SH-SY5Y (cell line): Measurements from ENCODE around the gene HNF4A.

Source experiments
- GATA2 ChIP-seq: IDR thresholded peaks from 2 replicates; pipeline ENCODE4 v1.6.1; 2011; ENCODE audit warnings: mild to moderate bottlenecking, low read depth, low read length
- GATA3 ChIP-seq: IDR thresholded peaks from 2 replicates; pipeline ENCODE4 v1.6.1; 2011; ENCODE audit warnings: low read depth, mild to moderate bottlenecking, low read length, moderate library complexity

- TF ChIP-seq GATA2 (no peak), GATA3 (no peak)
These were observed 75.6 kb downstream of the HNF4A start for GRCh38 chr20:44431118-44431501.
